Prostate gland (tissue), 2 donors: ENCODE measurements around the gene BFSP1.

Experiments
- POLR2A ChIP-seq: fragments of 450-650 bp; IDR thresholded peaks from one replicate; pipeline ENCODE4 v1.6.1; 2016; ENCODE audit warnings: antibody characterized with exemption, mild to moderate bottlenecking
- POLR2AphosphoS5 ChIP-seq: sonication (generic); formaldehyde crosslinking; IDR thresholded peaks from one replicate; pipeline ENCODE4 v1.6.1; 2017; ENCODE audit warnings: antibody characterized with exemption
- TF ChIP-seq, protein P1 (sequence below), 4 experiments: fragments of 200-600 bp in 2 of 4; fragments of 450-650 bp in 2 of 4; sonication (generic) in 2 of 4; IDR thresholded peaks; 1 replicate in 3 of 4; 2 replicates in 1 of 4; pipeline ENCODE4 v1.5.1; 2016 to 2019; ENCODE audit warnings: antibody characterized with exemption in 4 of 4, mild to moderate bottlenecking in 2 of 4, moderate library complexity in 2 of 4

DNA sequence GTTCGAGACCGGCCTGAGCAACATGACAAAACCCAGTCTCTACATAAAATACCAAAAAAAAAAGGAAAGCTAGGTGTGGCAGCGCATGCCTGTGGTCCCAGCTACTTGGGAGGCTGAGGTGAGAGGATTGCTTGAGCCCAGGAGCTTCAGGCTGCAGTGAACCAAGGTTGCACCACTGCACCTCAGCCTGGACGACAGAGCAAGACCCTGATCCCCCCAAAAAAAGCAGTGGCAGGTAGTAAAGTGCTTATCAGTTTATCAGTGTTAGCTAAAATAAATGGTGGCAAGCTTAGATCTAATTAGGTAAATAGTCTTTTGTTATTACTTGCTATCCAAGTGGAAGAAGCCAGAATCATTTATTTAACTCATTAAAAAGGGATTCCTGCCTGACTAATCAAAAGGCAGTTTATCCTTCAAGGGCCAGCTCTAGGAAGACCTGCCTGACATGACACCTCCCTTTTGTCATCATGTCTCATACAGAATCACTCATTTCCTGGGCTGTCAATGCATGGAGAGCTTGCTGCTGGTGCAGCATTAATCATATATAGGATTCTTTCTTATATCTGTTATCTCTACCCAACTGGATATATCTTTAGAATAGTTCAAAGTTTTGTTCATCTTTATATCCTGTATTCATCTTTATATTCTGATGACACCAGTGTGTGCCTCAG lies 48.3 kb upstream of the BFSP1 start:
- no peak for TF ChIP-seq POLR2A
- TF ChIP-seq, protein P1, sequence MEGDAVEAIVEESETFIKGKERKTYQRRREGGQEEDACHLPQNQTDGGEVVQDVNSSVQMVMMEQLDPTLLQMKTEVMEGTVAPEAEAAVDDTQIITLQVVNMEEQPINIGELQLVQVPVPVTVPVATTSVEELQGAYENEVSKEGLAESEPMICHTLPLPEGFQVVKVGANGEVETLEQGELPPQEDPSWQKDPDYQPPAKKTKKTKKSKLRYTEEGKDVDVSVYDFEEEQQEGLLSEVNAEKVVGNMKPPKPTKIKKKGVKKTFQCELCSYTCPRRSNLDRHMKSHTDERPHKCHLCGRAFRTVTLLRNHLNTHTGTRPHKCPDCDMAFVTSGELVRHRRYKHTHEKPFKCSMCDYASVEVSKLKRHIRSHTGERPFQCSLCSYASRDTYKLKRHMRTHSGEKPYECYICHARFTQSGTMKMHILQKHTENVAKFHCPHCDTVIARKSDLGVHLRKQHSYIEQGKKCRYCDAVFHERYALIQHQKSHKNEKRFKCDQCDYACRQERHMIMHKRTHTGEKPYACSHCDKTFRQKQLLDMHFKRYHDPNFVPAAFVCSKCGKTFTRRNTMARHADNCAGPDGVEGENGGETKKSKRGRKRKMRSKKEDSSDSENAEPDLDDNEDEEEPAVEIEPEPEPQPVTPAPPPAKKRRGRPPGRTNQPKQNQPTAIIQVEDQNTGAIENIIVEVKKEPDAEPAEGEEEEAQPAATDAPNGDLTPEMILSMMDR (IDR thresholded peaks at IDR 0.05), result no peak
- TF ChIP-seq POLR2AphosphoS5, result no peak
